Neural cell (in vitro differentiated cells): ENCODE data around the gene POLD4. TPM values are rescaled to one million over a fixed set of nuclear protein-coding genes. Genes with fewer than 3 reads are reported as not detected.

ENCODE experiments used
- H2AFZ ChIP-seq: fragments of 200-600, 300-800 bp; sonication (generic), shearing (Covaris generic); 2 replicates; pipeline ENCODE4 v1.6.0; 2014; ENCODE audit warnings: low read depth, mild to moderate bottlenecking, antibody characterized with exemption, low read length, moderate library complexity
- H3F3A ChIP-seq: fragments of 200-600 bp; shearing (Covaris generic); 2 replicates; pipeline ENCODE4 v1.6.1; 2016; ENCODE audit warnings: mild to moderate bottlenecking, moderate library complexity, mixed read lengths, antibody characterized with exemption, low read length; ENCODE audit not compliant: insufficient read depth, poor library complexity, severe bottlenecking
- H3K27ac ChIP-seq: fragments of 200-600, 300-800 bp; sonication (generic), shearing (Covaris generic); 2 replicates; pipeline ENCODE4 v1.5.1; 2014; ENCODE audit warnings: mild to moderate bottlenecking, low read length, moderate library complexity
- H3K27me3 ChIP-seq: fragments of 300-800, 200-600 bp; sonication (generic), shearing (Covaris generic); 2 replicates; pipeline ENCODE4 v1.6.0; 2014; ENCODE audit warnings: mild to moderate bottlenecking, low read depth, low read length, moderate library complexity; ENCODE audit not compliant: insufficient read depth
- H3K36me3 ChIP-seq: fragments of 300-800, 200-600 bp; sonication (generic), shearing (Covaris generic); 2 replicates; pipeline ENCODE4 v1.5.1; 2014; ENCODE audit warnings: mild to moderate bottlenecking, antibody characterized with exemption, low read length, moderate library complexity; ENCODE audit not compliant: insufficient read depth
- H3K4me2 ChIP-seq: fragments of 300-800, 200-600 bp; sonication (generic), shearing (Covaris generic); 2 replicates; pipeline ENCODE4 v1.6.0; 2014; ENCODE audit warnings: mild to moderate bottlenecking, low read length
- H3K4me3 ChIP-seq: fragments of 300-800, 200-600 bp; sonication (generic), shearing (Covaris generic); 2 replicates; pipeline ENCODE4 v1.5.1; 2014; ENCODE audit warnings: mild to moderate bottlenecking, low read length, moderate library complexity
- H3K79me2 ChIP-seq: fragments of 200-600 bp; shearing (Covaris generic); replicated peaks from 2 replicates; pipeline ENCODE4 v1.6.0; 2014; ENCODE audit warnings: mild to moderate bottlenecking, low read length, moderate library complexity; ENCODE audit not compliant: insufficient read depth
- H3K9ac ChIP-seq: fragments of 300-800, 200-600 bp; sonication (generic), shearing (Covaris generic); 2 replicates; pipeline ENCODE4 v1.6.1; 2016; ENCODE audit warnings: mild to moderate bottlenecking, low read length, mixed read lengths
- H3K9me2 ChIP-seq: fragments of 200-600 bp; shearing (Covaris generic); 2 replicates; pipeline ENCODE4 v1.6.1; 2016; ENCODE audit warnings: mild to moderate bottlenecking, low read length, mixed read lengths; ENCODE audit not compliant: insufficient read depth
- H3K9me3 ChIP-seq: fragments of 200-600, 300-800 bp; sonication (generic), shearing (Covaris generic); 2 replicates; pipeline ENCODE4 v1.6.1; 2016; ENCODE audit warnings: mild to moderate bottlenecking, mixed run types, low read length, moderate library complexity, mixed read lengths
- H4K20me1 ChIP-seq: fragments of 200-600 bp; shearing (Covaris generic); 2 replicates; pipeline ENCODE4 v1.6.1; 2016; ENCODE audit warnings: mild to moderate bottlenecking, mixed run types; ENCODE audit not compliant: insufficient read depth
- EP300 ChIP-seq: fragments of 450-650 bp; conservative IDR thresholded peaks from 2 replicates; pipeline ENCODE4 v1.6.1; 2014; ENCODE audit warnings: antibody characterized with exemption, mild to moderate bottlenecking, moderate library complexity; ENCODE audit not compliant: poor library complexity, severe bottlenecking
- EZH2 ChIP-seq: fragments of 200-600, 300-800 bp; shearing (Covaris generic), sonication (generic); IDR thresholded peaks from 2 replicates; pipeline ENCODE4 v1.6.1; 2014; ENCODE audit warnings: antibody characterized with exemption, low read length, borderline replicate concordance, mild to moderate bottlenecking; ENCODE audit not compliant: insufficient read depth, poor library complexity, severe bottlenecking
- MXI1 ChIP-seq: fragments of 450-650 bp; conservative IDR thresholded peaks from 2 replicates; pipeline ENCODE4 v1.6.1; 2014; ENCODE audit warnings: antibody characterized with exemption, mild to moderate bottlenecking; ENCODE audit not compliant: poor library complexity, severe bottlenecking
- POLR2AphosphoS5 ChIP-seq: IDR thresholded peaks from 2 replicates; pipeline ENCODE4 v1.6.1; 2012
- RAD21 ChIP-seq: fragments of 450-650 bp; conservative IDR thresholded peaks from 2 replicates; pipeline ENCODE4 v1.6.1; 2014; ENCODE audit warnings: antibody characterized with exemption, mild to moderate bottlenecking, moderate library complexity
- SMC3 ChIP-seq: fragments of 450-650 bp; conservative IDR thresholded peaks from 2 replicates; pipeline ENCODE4 v1.6.1; 2014; ENCODE audit warnings: antibody characterized with exemption, mild to moderate bottlenecking, moderate library complexity; ENCODE audit not compliant: poor library complexity
- TAF1 ChIP-seq: IDR thresholded peaks from 2 replicates; pipeline ENCODE4 v1.6.1; 2012; ENCODE audit warnings: low read depth
- polyA plus RNA-seq: library from polyadenylated mRNA; depleted of rRNA; stranded (reverse); fragments of >200 nt; gene quantifications from 2 replicates; pipeline ENCODE4 v1.2.3, GENCODE V29; 2014
- TF ChIP-seq, protein P1 (sequence below): fragments of 450-650 bp; IDR thresholded peaks from 2 replicates; pipeline ENCODE4 v1.5.1; 2014; ENCODE audit warnings: antibody characterized with exemption, mild to moderate bottlenecking, moderate library complexity; ENCODE audit not compliant: poor library complexity, severe bottlenecking
- TF ChIP-seq, protein P2 (sequence below): IDR thresholded peaks from 2 replicates; pipeline ENCODE4 v1.6.1; 2012; ENCODE audit warnings: borderline replicate concordance

Gene POLD4
- polyA plus RNA-seq, 1 donor from 2014 or later = 6.8 TPM

DNA sequence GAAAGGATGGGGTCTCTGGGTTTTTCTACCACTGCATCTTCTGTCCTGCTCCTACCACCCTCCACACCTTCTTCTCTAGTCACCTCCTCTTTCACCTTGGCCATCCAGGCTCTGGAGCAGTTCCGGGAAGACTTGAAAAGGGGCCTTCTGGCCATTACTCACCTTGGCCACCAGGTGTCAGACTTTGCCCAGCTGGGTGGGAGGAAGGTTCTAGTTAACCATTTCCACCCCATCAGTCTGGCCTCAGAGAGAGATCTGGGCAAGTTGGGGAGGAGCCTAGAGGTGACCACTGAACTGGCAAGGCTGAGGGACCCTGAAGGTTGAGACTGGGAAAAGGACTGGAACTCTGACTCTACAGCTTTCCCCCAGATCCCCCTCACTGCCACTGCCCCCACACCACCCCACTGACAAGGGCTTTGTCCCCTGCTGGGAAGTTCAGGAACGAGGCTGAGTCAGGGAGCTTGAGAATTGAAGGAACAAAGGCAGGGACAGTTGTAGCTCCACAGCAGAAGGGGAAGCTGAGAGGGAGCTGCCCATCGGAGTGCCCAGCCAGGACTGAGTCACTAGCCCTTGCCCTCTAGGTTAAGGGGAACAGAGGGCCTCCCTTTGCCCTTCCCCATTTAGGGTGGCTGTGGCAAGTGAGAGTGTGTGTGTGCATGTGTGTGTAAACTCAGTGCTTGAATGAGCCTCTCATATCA is 3.7 kb upstream of the POLD4 start:
- Histone ChIP-seq H3K4me2 (no peak overlapping the region), H3K9me2 (no peaks in the 10 kb centered on the region), H3F3A (no peaks in the 10 kb centered on the region), H4K20me1 (no peaks in the 10 kb centered on the region), H3K27ac (no peak overlapping the region), H3K36me3 (no peaks in the 10 kb centered on the region), H3K4me3 (no peak overlapping the region), H3K9ac (no peak overlapping the region), H3K27me3 (no peaks in the 10 kb centered on the region), H3K79me2 (no peaks in the 10 kb centered on the region), H2AFZ (no peak overlapping the region), H3K9me3 (no peaks in the 10 kb centered on the region)
- TF ChIP-seq MXI1 = no peak
- TF ChIP-seq, protein P1, sequence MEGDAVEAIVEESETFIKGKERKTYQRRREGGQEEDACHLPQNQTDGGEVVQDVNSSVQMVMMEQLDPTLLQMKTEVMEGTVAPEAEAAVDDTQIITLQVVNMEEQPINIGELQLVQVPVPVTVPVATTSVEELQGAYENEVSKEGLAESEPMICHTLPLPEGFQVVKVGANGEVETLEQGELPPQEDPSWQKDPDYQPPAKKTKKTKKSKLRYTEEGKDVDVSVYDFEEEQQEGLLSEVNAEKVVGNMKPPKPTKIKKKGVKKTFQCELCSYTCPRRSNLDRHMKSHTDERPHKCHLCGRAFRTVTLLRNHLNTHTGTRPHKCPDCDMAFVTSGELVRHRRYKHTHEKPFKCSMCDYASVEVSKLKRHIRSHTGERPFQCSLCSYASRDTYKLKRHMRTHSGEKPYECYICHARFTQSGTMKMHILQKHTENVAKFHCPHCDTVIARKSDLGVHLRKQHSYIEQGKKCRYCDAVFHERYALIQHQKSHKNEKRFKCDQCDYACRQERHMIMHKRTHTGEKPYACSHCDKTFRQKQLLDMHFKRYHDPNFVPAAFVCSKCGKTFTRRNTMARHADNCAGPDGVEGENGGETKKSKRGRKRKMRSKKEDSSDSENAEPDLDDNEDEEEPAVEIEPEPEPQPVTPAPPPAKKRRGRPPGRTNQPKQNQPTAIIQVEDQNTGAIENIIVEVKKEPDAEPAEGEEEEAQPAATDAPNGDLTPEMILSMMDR = peak; percentile 88
- no peak for TF ChIP-seq POLR2AphosphoS5
- no peak for TF ChIP-seq EZH2
- peak; percentile 92 for TF ChIP-seq SMC3
- TF ChIP-seq, protein P2, sequence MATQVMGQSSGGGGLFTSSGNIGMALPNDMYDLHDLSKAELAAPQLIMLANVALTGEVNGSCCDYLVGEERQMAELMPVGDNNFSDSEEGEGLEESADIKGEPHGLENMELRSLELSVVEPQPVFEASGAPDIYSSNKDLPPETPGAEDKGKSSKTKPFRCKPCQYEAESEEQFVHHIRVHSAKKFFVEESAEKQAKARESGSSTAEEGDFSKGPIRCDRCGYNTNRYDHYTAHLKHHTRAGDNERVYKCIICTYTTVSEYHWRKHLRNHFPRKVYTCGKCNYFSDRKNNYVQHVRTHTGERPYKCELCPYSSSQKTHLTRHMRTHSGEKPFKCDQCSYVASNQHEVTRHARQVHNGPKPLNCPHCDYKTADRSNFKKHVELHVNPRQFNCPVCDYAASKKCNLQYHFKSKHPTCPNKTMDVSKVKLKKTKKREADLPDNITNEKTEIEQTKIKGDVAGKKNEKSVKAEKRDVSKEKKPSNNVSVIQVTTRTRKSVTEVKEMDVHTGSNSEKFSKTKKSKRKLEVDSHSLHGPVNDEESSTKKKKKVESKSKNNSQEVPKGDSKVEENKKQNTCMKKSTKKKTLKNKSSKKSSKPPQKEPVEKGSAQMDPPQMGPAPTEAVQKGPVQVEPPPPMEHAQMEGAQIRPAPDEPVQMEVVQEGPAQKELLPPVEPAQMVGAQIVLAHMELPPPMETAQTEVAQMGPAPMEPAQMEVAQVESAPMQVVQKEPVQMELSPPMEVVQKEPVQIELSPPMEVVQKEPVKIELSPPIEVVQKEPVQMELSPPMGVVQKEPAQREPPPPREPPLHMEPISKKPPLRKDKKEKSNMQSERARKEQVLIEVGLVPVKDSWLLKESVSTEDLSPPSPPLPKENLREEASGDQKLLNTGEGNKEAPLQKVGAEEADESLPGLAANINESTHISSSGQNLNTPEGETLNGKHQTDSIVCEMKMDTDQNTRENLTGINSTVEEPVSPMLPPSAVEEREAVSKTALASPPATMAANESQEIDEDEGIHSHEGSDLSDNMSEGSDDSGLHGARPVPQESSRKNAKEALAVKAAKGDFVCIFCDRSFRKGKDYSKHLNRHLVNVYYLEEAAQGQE = no peak
- peak; percentile 83 for TF ChIP-seq RAD21
- no peak for TF ChIP-seq TAF1
- TF ChIP-seq EP300 = no peak

DNA sequence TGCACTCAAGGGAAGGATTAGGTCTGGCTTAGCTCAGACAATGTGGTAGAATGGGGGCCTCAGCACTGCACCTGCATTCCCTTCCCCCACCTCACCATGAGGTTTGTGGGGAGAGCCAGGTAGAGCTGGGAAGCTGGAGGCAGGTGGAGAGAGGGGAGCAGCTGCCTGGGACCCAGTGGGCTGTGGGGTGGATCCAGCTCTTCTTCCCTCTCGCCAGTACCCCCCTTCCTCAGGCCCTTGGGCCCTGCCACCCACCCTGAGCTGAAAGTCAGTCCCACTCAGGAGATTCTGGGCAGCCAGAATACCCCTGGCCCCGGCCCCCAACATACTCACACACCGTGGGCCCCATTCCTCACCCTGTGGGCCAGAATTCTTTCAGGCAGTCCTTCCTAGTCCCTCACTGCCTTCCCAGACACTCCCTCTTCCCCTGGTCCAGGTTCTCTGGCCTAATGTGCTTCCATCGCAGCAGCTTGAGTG is 3.1 kb upstream of the POLD4 start:
- no peak overlapping the region for H2AFZ ChIP-seq
- no peaks in the 10 kb centered on the region for H3K27me3 ChIP-seq
- no peaks in the 10 kb centered on the region for H3F3A ChIP-seq
- H3K79me2 ChIP-seq = no peaks in the 10 kb centered on the region
- no peak overlapping the region for H3K9ac ChIP-seq
- H4K20me1 ChIP-seq = no peaks in the 10 kb centered on the region
- H3K9me2 ChIP-seq = no peaks in the 10 kb centered on the region
- H3K4me2 ChIP-seq = no peak overlapping the region
- H3K4me3 ChIP-seq = no peak overlapping the region
- no peaks in the 10 kb centered on the region for H3K9me3 ChIP-seq
- no peaks in the 10 kb centered on the region for H3K36me3 ChIP-seq
- H3K27ac ChIP-seq = no peak overlapping the region
- TF ChIP-seq, protein P2 = no peak
- no peak for TF ChIP-seq EP300
- TF ChIP-seq RAD21 = no peak
- TF ChIP-seq, protein P1 = no peak
- no peak for TF ChIP-seq POLR2AphosphoS5
- no peak for TF ChIP-seq TAF1
- no peak for TF ChIP-seq EZH2
- TF ChIP-seq MXI1 = no peak
- TF ChIP-seq SMC3 = no peak
